GM12875 (cell line): ENCODE results near the gene H3-3A.
A peak's percentile ranks its signal among the peaks of the same experiment; 100 is the strongest.

Experiments used
- H3K4me3 ChIP-seq: one replicate; pipeline ENCODE4 v1.5.1; 2011; ENCODE audit warnings: low read depth, low read length, control low read depth
- CTCF ChIP-seq: IDR thresholded peaks from 2 replicates; pipeline ENCODE4 v1.5.1; 2011; ENCODE audit warnings: low read depth, mild to moderate bottlenecking, control low read depth, inconsistent platforms, low read length, moderate library complexity, borderline replicate concordance; ENCODE audit not compliant: insufficient read depth

The H3-3A gene

GRCh38 chr1:226062558-226063223 is at the start of gene H3-3A:
TSS of gene H3-3A (plus strand) at chr1:226062716. CDS start at chr1:226064352, 1,636 bp downstream.
- no peak for TF ChIP-seq CTCF
- peak within 1 kb of the TSS; percentile 82 for H3K4me3 ChIP-seq

DNA sequence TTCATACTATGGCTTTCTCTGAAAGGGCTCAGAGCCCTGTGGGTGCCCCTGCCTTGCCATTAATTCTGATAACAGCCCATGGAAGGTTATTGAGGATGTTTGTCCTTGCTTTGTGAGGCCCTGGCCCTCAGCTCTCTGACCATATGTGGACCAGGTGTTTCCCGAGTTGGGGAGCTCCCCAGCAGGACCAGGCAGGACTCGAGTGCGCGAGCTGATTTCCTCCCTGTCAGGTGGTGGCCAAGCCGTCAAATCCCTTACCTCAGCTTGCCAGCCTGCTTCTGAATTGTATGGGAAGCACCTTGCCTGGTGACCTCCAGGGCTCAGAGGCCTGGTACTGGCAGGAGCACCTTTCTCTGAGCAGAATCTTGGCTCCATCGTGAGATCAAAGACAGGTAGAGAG is 45.4 kb upstream of the H3-3A start:
- no peak overlapping the region for H3K4me3 ChIP-seq
- TF ChIP-seq CTCF: no peak

- no peak overlapping the region for H3K4me3 ChIP-seq
- no peak for TF ChIP-seq CTCF
These were observed 42.9 kb upstream of the H3-3A start for GRCh38 chr1:226019572-226019971.

GRCh38 chr1:226021401-226021800 is 41.1 kb upstream of the H3-3A start:
- no peak for TF ChIP-seq CTCF
- no peak overlapping the region for H3K4me3 ChIP-seq

DNA sequence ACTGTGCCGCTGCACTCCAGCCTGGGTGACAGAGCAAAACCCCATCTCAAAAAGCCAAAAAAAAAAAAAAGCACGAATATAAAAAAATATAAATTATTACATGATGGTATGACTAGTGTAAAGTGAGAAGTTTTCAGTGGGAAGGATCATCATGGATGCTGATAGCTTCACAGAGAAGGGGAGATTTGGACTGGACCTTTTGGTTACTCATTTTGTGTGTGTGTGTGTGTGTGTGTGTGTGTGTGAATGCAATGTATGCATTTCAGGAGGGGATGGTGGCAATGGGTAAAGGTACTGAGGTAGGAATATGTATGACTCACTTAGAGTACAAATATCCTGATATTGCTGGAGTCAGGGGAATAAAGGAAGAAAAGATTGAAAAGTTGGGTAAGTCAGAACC is 40.7 kb upstream of the H3-3A start:
- no peak overlapping the region for H3K4me3 ChIP-seq
- no peak for TF ChIP-seq CTCF

DNA sequence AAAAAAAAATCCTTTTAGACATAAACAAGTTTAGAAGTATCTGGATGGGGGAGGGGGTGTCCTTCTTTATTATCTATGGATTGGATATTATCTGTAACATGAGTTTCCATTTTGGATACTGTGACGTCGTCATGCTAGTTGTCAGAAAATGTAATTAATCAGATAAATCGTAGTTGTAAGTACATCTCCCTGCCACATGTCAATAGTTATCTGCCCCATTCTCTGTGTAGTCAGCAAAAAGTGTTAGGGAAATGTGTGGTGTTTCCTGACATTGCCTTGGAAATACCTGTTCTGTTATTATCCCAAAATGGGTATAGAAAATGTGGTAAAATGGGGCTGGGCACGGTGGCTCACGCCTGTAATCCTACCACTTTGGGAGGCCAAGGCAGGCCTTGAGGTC is 38.8 kb upstream of the H3-3A start:
- H3K4me3 ChIP-seq: no peak overlapping the region
- no peak for TF ChIP-seq CTCF

DNA sequence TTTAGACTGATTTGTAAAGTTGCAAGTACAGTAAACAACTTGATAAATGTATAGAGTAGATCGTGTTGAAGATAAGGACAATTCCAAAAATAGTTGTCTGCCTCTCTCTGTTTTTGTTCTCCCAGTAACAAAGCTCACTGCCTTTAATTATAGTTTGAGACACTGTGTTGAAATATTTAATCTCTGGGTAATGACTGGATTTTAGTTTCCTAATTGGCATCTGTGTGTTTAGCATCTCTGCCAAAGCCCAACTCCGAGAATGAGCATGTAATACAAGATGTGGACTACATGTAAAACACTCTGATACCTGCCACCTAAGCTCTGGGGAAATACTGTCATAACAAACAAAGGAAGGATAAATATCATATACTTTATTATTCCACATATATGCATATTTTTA is 35.7 kb upstream of the H3-3A start:
- H3K4me3 ChIP-seq: no peak overlapping the region

More for the DNA sequence above, 35.7 kb upstream of the H3-3A start:
- no peak for TF ChIP-seq CTCF
